H1 (cell line): ENCODE data around the gene SLC35G4. TPM values are rescaled to one million over a fixed set of nuclear protein-coding genes. Genes with fewer than 3 reads are reported as not detected.

ENCODE experiments used
- KDM4A ChIP-seq: IDR thresholded peaks from one replicate; pipeline ENCODE4 v1.7.1; 2012; ENCODE audit warnings: low read depth, mild to moderate bottlenecking, moderate library complexity, low read length, inconsistent platforms; ENCODE audit not compliant: severe bottlenecking
- NRF1 ChIP-seq: IDR thresholded peaks from 2 replicates; pipeline ENCODE4 v1.6.1; 2011; ENCODE audit warnings: mild to moderate bottlenecking, low read depth, low read length, improper control_type of control experiment
- RAD21 ChIP-seq, 2 experiments: IDR thresholded peaks in 1 of 2; conservative IDR thresholded peaks in 1 of 2; 2 replicates each; pipeline ENCODE4 v1.6.1; 2011; ENCODE audit warnings: low read depth in 2 of 2, low read length in 2 of 2, improper control_type of control experiment in 1 of 2, inconsistent platforms in 1 of 2, mild to moderate bottlenecking in 1 of 2, moderate library complexity in 1 of 2
- SUZ12 ChIP-seq: fragments of 200-600 bp; sonication (generic); IDR thresholded peaks from 2 replicates; pipeline ENCODE4 v1.6.1; 2012; ENCODE audit warnings: mild to moderate bottlenecking, inconsistent platforms, low read length, moderate library complexity, mixed read lengths
- polyA plus RNA-seq, 7 experiments: library from polyadenylated mRNA; depleted of rRNA in 3 of 7; stranded (reverse) in 5 of 7; unstranded in 2 of 7; fragments of >200 nt in 5 of 7; fragments of 200-250 nt in 2 of 7; gene quantifications; 1 replicate in 5 of 7; 2 replicates in 1 of 7; 4 replicates in 1 of 7; pipeline versions ENCODE4 v1.2.1 to v1.2.3, GENCODE V29; 2011 to 2013; ENCODE audit warnings: missing spikeins in 2 of 7, mixed read lengths in 2 of 7
- total RNA-seq: library from RNA; stranded (reverse); fragmentation: NEBNext Ultra II Directional; extraction: Animal tissue kit (Norgen Biotek cat#: 25700); gene quantifications from 2 replicates; pipeline ENCODE4 v1.2.1, GENCODE V29; 2021

SLC35G4 gene
- total and polyA plus RNA-seq, 2 of the 8 experiments (the other 6 are each of a cell fraction or from before 2014, with no cell fraction given) = not detected

- peak; percentile 70 to 73 for TF ChIP-seq RAD21 (IDR thresholded peaks at IDR 0.05 in 1 of 2, conservative IDR thresholded peaks at IDR 0.05 in 1 of 2; ENCODE audit: low read depth in 2 of 2, low read length in 2 of 2)
- TF ChIP-seq KDM4A = no peak
- no peak for TF ChIP-seq NRF1
- no peak for TF ChIP-seq SUZ12
These were observed 17.4 kb upstream of the SLC35G4 start (continued) for GRCh38 chr18:11591957-11592356.
